ENCODE measurements around the gene SH3RF1.

GRCh38 chr4:169210504-169211118 is 60.1 kb downstream of the SH3RF1 start:
- TF ChIP-seq POLR2A (IDR thresholded peaks at IDR 0.05; ENCODE audit: low read depth, low read length) (no peak), POLR2AphosphoS5 (IDR thresholded peaks at IDR 0.05; ENCODE audit: low read depth, low read length) (no peak)

Data from GM12891 (cell line).